Osteoblast (primary cell): ENCODE results near the gene SLC26A1. TPM values are rescaled to one million over a fixed set of nuclear protein-coding genes. Genes with fewer than 3 reads are reported as not detected.

Experiments used
- DNase-seq: peaks from one replicate; pipeline ENCODE4 v3.0.0; 2011; ENCODE audit warnings: low spot score, mixed read lengths; ENCODE audit not compliant: insufficient read length; ENCODE audit errors: missing footprints
- H2AFZ ChIP-seq: 2 replicates; pipeline ENCODE4 v1.6.0; 2011; ENCODE audit warnings: mild to moderate bottlenecking, low read length
- H3K27ac ChIP-seq: 2 replicates; pipeline ENCODE4 v1.5.1; 2011; ENCODE audit warnings: mild to moderate bottlenecking, low read depth, low read length, moderate library complexity
- H3K27me3 ChIP-seq: 2 replicates; pipeline ENCODE4 v1.6.0; 2012; ENCODE audit warnings: mild to moderate bottlenecking, control low read depth, inconsistent platforms, low read length, moderate library complexity; ENCODE audit not compliant: insufficient read depth
- H3K36me3 ChIP-seq: 2 replicates; pipeline ENCODE4 v1.5.1; 2011; ENCODE audit warnings: mild to moderate bottlenecking, low read length, control low read depth, moderate library complexity; ENCODE audit not compliant: insufficient read depth
- H3K4me1 ChIP-seq: 2 replicates; pipeline ENCODE4 v1.5.1; 2011; ENCODE audit warnings: mild to moderate bottlenecking, low read length, control low read depth, moderate library complexity; ENCODE audit not compliant: insufficient read depth
- H3K4me2 ChIP-seq: 2 replicates; pipeline ENCODE4 v1.6.0; 2011; ENCODE audit warnings: mild to moderate bottlenecking, low read length; ENCODE audit not compliant: insufficient read depth
- H3K4me3 ChIP-seq: fragments of 200-600 bp; sonication (generic); 3 replicates; pipeline ENCODE4 v1.5.1; 2012; ENCODE audit warnings: mild to moderate bottlenecking, low read length, inconsistent platforms; ENCODE audit not compliant: insufficient read depth
- H3K79me2 ChIP-seq: 2 replicates; pipeline ENCODE4 v1.6.0; 2012; ENCODE audit warnings: mild to moderate bottlenecking, low read length, control low read depth, inconsistent platforms; ENCODE audit not compliant: insufficient read depth
- H3K9me3 ChIP-seq: 2 replicates; pipeline ENCODE4 v1.5.1; 2011; ENCODE audit warnings: low read depth, low read length, control low read depth
- H4K20me1 ChIP-seq: 2 replicates; pipeline ENCODE4 v1.6.0; 2012; ENCODE audit warnings: mild to moderate bottlenecking, low read length, control low read depth; ENCODE audit not compliant: insufficient read depth
- CTCF ChIP-seq: IDR thresholded peaks from 2 replicates; pipeline ENCODE4 v1.5.1; 2011; ENCODE audit warnings: mild to moderate bottlenecking, low read depth, low read length, moderate library complexity; ENCODE audit errors: extremely low read depth
- total RNA-seq: library from RNA; depleted of rRNA; stranded (reverse); fragments of >200 nt; gene quantifications from 2 replicates; pipeline ENCODE4 v1.2.3, GENCODE V29; 2012

The SLC26A1 gene
- total RNA-seq, 1 donor, result 0.36 TPM

- Histone ChIP-seq H3K4me2 (no peak overlapping the region), H2AFZ (no peak overlapping the region), H4K20me1 (no peaks in the 10 kb centered on the region), H3K4me1 (peaks cover 11% of the 10 kb centered on the region), H3K9me3 (no peaks in the 10 kb centered on the region), H3K27me3 (no peaks in the 10 kb centered on the region), H3K79me2 (no peaks in the 10 kb centered on the region), H3K27ac (no peak overlapping the region), H3K36me3 (peaks cover 6% of the 10 kb centered on the region), H3K4me3 (no peak overlapping the region)
- DNase-seq, result no peak
- no peak for TF ChIP-seq CTCF
Measured at GRCh38 chr4:1030559-1030958, 37.4 kb upstream of the SLC26A1 start.

GRCh38 chr4:1030031-1030430 is 36.8 kb upstream of the SLC26A1 start:
- H3K27me3 ChIP-seq, result no peaks in the 10 kb centered on the region
- H3K79me2 ChIP-seq, result no peaks in the 10 kb centered on the region
- TF ChIP-seq CTCF, result no peak
- H3K4me3 ChIP-seq, result no peak overlapping the region
- DNase-seq, result no peak
- H3K36me3 ChIP-seq, result peaks cover 8% of the 10 kb centered on the region
- H3K9me3 ChIP-seq, result no peaks in the 10 kb centered on the region
- H2AFZ ChIP-seq, result no peak overlapping the region
- no peak overlapping the region for H3K4me2 ChIP-seq
- H3K4me1 ChIP-seq, result peaks cover 11% of the 10 kb centered on the region
- no peaks in the 10 kb centered on the region for H4K20me1 ChIP-seq
- H3K27ac ChIP-seq, result no peak overlapping the region

GRCh38 chr4:1029529-1029928 is 36.3 kb upstream of the SLC26A1 start:
- H3K4me3 ChIP-seq, result no peak overlapping the region
- H3K27me3 ChIP-seq, result no peaks in the 10 kb centered on the region
- no peaks in the 10 kb centered on the region for H3K9me3 ChIP-seq
- no peaks in the 10 kb centered on the region for H4K20me1 ChIP-seq
- H3K27ac ChIP-seq, result no peak overlapping the region
- H3K79me2 ChIP-seq, result no peaks in the 10 kb centered on the region
- peaks cover 11% of the 10 kb centered on the region for H3K4me1 ChIP-seq
- no peak for TF ChIP-seq CTCF
- no peak for DNase-seq
- H3K36me3 ChIP-seq, result peaks cover 8% of the 10 kb centered on the region
- no peak overlapping the region for H3K4me2 ChIP-seq
- no peak overlapping the region for H2AFZ ChIP-seq

GRCh38 chr4:1028574-1029220 is 35.5 kb upstream of the SLC26A1 start:
- TF ChIP-seq CTCF, result no peak
- Histone ChIP-seq H3K27me3 (no peaks in the 10 kb centered on the region), H3K79me2 (no peaks in the 10 kb centered on the region), H2AFZ (no peak overlapping the region), H3K4me3 (no peak overlapping the region), H3K4me1 (peaks cover 3% of the 10 kb centered on the region), H3K27ac (no peak overlapping the region), H4K20me1 (no peaks in the 10 kb centered on the region), H3K9me3 (no peaks in the 10 kb centered on the region), H3K36me3 (peaks cover 8% of the 10 kb centered on the region), H3K4me2 (no peak overlapping the region)
- DNase-seq, result no peak
